ENCODE data around the gene DONSON.
A peak's percentile ranks its signal among the peaks of the same experiment; 100 is the strongest.

Gene DONSON

DNA sequence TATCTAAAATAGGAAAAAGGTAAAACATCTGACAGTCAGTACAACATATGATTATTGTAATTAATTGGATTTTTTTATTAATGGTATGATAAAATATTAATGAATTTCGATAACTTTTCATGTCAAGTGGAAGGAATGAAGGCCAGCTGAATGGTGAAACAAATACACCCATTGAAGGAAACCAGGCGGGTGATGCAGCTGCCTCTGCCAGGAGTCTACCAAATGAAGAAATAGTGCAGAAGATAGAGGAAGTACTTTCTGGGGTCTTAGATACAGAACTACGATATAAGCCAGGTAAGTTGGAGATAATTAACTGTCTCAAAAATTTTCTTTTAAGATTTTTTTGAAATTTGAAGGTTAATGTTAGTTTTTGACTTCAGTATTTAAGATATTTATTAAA is 42.4 kb downstream of the DONSON start:
- no peak overlapping the region for H3K4me2 ChIP-seq (ENCODE audit: low read length)
- no peak overlapping the region for H3K9ac ChIP-seq
- TF ChIP-seq, protein P1, sequence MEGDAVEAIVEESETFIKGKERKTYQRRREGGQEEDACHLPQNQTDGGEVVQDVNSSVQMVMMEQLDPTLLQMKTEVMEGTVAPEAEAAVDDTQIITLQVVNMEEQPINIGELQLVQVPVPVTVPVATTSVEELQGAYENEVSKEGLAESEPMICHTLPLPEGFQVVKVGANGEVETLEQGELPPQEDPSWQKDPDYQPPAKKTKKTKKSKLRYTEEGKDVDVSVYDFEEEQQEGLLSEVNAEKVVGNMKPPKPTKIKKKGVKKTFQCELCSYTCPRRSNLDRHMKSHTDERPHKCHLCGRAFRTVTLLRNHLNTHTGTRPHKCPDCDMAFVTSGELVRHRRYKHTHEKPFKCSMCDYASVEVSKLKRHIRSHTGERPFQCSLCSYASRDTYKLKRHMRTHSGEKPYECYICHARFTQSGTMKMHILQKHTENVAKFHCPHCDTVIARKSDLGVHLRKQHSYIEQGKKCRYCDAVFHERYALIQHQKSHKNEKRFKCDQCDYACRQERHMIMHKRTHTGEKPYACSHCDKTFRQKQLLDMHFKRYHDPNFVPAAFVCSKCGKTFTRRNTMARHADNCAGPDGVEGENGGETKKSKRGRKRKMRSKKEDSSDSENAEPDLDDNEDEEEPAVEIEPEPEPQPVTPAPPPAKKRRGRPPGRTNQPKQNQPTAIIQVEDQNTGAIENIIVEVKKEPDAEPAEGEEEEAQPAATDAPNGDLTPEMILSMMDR (IDR thresholded peaks at IDR 0.05), result no peak
- H3K79me2 ChIP-seq, result peaks cover 16% of the 10 kb centered on the region
- H3K9me3 ChIP-seq (ENCODE audit: control insufficient read depth, low read length), result no peaks in the 10 kb centered on the region
- no peaks in the 10 kb centered on the region for H3K4me1 ChIP-seq
- no peak overlapping the region for H3K4me3 ChIP-seq (ENCODE audit: low read depth, low read length)
- peaks cover 3% of the 10 kb centered on the region for H3K36me3 ChIP-seq (ENCODE audit: control insufficient read depth, insufficient read depth, low read length)
- no peak overlapping the region for H2AFZ ChIP-seq
- no peak overlapping the region for H3K27ac ChIP-seq
- H3K27me3 ChIP-seq (ENCODE audit: control insufficient read depth, insufficient read depth, low read length), result no peaks in the 10 kb centered on the region

- Histone ChIP-seq H3K79me2 (peaks cover 13% of the 10 kb centered on the region), H3K9me3 (ENCODE audit: control insufficient read depth, low read length) (no peaks in the 10 kb centered on the region), H3K27ac (no peak overlapping the region), H3K9ac (no peak overlapping the region), H3K4me2 (ENCODE audit: low read length) (peak overlapping the region; percentile 77), H3K4me3 (ENCODE audit: low read depth, low read length) (peak overlapping the region; percentile 88), H3K36me3 (ENCODE audit: control insufficient read depth, insufficient read depth, low read length) (peaks cover 3% of the 10 kb centered on the region), H3K4me1 (no peaks in the 10 kb centered on the region), H3K27me3 (ENCODE audit: control insufficient read depth, insufficient read depth, low read length) (no peaks in the 10 kb centered on the region), H2AFZ (no peak overlapping the region)
- TF ChIP-seq, protein P1 (IDR thresholded peaks at IDR 0.05), result no peak
Observed at GRCh38 chr21:33544451-33545195, 43.9 kb downstream of the DONSON start.

DNA sequence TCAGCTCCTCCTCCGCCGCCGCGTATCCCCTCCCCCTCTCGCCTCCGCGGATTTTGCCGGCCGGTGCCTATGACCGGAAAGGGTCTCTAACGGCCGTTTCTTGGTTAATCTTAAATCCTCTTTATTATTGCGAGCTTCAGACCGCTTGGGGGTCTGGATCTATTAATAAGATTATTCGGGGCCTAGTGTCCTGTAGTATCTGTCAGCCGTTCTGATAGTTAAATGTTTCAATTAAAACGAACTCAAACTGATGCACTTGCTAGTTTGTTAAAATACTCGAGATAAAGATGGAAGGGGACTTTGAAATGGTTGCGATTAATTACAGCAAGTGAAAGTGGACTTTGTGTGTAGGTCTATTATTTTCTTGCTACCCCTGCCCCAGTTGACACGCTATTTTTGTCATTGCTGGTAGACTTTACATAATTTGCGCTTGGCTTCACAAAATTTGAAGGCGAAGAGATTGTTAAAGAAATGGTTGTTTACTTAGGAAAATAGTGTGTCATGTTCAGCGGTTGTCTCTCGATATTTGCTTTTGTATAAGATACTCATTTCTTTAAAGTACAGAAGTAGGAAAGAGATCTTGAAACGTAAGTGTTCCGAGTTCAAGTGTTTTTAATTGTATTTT is 44.9 kb downstream of the DONSON start:
- Histone ChIP-seq H3K27me3 (ENCODE audit: control insufficient read depth, insufficient read depth, low read length) (no peaks in the 10 kb centered on the region), H3K4me1 (no peaks in the 10 kb centered on the region), H3K27ac (peak overlapping the region; percentile 100), H3K79me2 (peaks cover 13% of the 10 kb centered on the region), H3K4me2 (ENCODE audit: low read length) (peak overlapping the region; percentile 77), H3K9me3 (ENCODE audit: control insufficient read depth, low read length) (no peaks in the 10 kb centered on the region), H3K4me3 (ENCODE audit: low read depth, low read length) (peak overlapping the region; percentile 88), H3K9ac (peak overlapping the region; percentile 93), H3K36me3 (ENCODE audit: control insufficient read depth, insufficient read depth, low read length) (peaks cover 3% of the 10 kb centered on the region), H2AFZ (peak overlapping the region; percentile 88)
- TF ChIP-seq, protein P1 (IDR thresholded peaks at IDR 0.05), result no peak

- no peaks in the 10 kb centered on the region for H3K9me3 ChIP-seq (ENCODE audit: control insufficient read depth, low read length)
- H3K36me3 ChIP-seq (ENCODE audit: control insufficient read depth, insufficient read depth, low read length), result no peaks in the 10 kb centered on the region
- peaks cover 13% of the 10 kb centered on the region for H3K79me2 ChIP-seq
- H3K4me1 ChIP-seq, result no peaks in the 10 kb centered on the region
- H3K4me2 ChIP-seq (ENCODE audit: low read length), result peak within 1 kb of the TSS; percentile 85
- H3K27me3 ChIP-seq (ENCODE audit: control insufficient read depth, insufficient read depth, low read length), result no peaks in the 10 kb centered on the region
- TF ChIP-seq, protein P1 (IDR thresholded peaks at IDR 0.05), result no peak
- H3K27ac ChIP-seq, result peak within 1 kb of the TSS; percentile 100
- H3K9ac ChIP-seq, result peak within 1 kb of the TSS; percentile 93
- peak within 1 kb of the TSS; percentile 88 for H3K4me3 ChIP-seq (ENCODE audit: low read depth, low read length)
- peak within 1 kb of the TSS; percentile 88 for H2AFZ ChIP-seq
Observed at GRCh38 chr21:33542640-33543504, 45.6 kb downstream of the DONSON start, which contains the start of gene SON. SON (plus strand) TSS chr21:33543038; CDS start chr21:33543093, 55 bp downstream.
